Activated T-helper 1 cell treated with anti-CD3 and anti-CD28 coated beads, Interleukin-12 subunit alpha, Interleukin-12 subunit beta, Interleukin-2, Interleukin-4 antibody, amounts not matched to agents 30 ng/mL and 10 ng/mL and 1 ng/mL, durations not matched to agents 14 hours and 24 hours and 36 hours (primary cell): Measurements from ENCODE around the gene EXOC3. TPM values are rescaled to one million over a fixed set of nuclear protein-coding genes. Genes with fewer than 3 reads are reported as not detected.
"Not testable (repeated sequence)": the region's sequence is repeated elsewhere in the genome, so short reads cannot be mapped to it uniquely, and the experiment has no call there.

Experiments used
- DNase-seq: peaks from one replicate; pipeline ENCODE4 v3.0.0; 2021; ENCODE audit warnings: low spot score
- H3K27ac Mint-ChIP-seq: one replicate; pipeline ENCODE4 v1.8.0; 2021; ENCODE audit warnings: mild to moderate bottlenecking, mixed read lengths
- H3K27me3 Mint-ChIP-seq: one replicate; pipeline ENCODE4 v1.8.0; 2022; ENCODE audit warnings: mild to moderate bottlenecking, moderate library complexity, mixed read lengths; ENCODE audit not compliant: insufficient read depth
- H3K36me3 Mint-ChIP-seq: one replicate; pipeline ENCODE4 v1.8.0; 2021; ENCODE audit warnings: low read depth, mixed read lengths
- H3K4me1 Mint-ChIP-seq: one replicate; pipeline ENCODE4 v1.8.0; 2021; ENCODE audit warnings: low read depth, mixed read lengths
- H3K4me3 Mint-ChIP-seq: one replicate; pipeline ENCODE4 v1.8.0; 2021; ENCODE audit warnings: mild to moderate bottlenecking, moderate library complexity, mixed read lengths
- H3K9me3 Mint-ChIP-seq: one replicate; pipeline ENCODE4 v1.8.0; 2021; ENCODE audit warnings: mixed read lengths
- intact Hi-C: fragments of 100-400 bp; cut with micrococcal nuclease; formaldehyde crosslinking; loops from one replicate; pipeline ENCODE4 v1.15.1; 2024
- total RNA-seq: library from RNA; stranded (reverse); gene quantifications from 2 replicates; pipeline ENCODE4 v1.2.3, GENCODE V29; 2022

EXOC3 gene
- total RNA-seq, 1 donor from 2014 or later: 59.6 TPM

DNA sequence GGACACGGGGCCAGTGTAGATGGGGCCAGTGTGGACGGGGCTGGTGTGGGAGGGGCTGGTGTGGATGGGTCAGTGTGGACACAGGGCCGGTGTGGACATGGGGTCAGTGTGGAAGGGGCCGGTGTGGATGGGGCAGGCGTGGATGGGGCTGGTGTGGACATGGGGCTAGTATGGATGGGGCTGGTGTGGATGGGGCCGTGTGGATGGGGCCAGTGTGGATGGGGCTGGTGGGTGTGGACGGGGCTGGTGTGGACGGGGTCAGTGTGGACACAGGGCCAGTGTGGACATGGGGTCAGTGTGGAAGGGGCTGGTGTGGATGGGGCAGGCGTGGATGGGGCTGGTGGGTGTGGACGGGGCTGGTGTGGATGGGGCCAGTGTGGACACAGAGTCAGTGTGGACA, 57.5 kb downstream of the EXOC3 start:
- no peaks in the 10 kb centered on the region for H3K9me3 Mint-ChIP-seq
- intact Hi-C loops: no loop called here
- no peaks in the 10 kb centered on the region for H3K27me3 Mint-ChIP-seq
- H3K27ac Mint-ChIP-seq: no peak overlapping the region
- no peak for DNase-seq
- H3K4me3 Mint-ChIP-seq: no peak overlapping the region
- no peaks in the 10 kb centered on the region for H3K4me1 Mint-ChIP-seq
- no peaks in the 10 kb centered on the region for H3K36me3 Mint-ChIP-seq

DNA sequence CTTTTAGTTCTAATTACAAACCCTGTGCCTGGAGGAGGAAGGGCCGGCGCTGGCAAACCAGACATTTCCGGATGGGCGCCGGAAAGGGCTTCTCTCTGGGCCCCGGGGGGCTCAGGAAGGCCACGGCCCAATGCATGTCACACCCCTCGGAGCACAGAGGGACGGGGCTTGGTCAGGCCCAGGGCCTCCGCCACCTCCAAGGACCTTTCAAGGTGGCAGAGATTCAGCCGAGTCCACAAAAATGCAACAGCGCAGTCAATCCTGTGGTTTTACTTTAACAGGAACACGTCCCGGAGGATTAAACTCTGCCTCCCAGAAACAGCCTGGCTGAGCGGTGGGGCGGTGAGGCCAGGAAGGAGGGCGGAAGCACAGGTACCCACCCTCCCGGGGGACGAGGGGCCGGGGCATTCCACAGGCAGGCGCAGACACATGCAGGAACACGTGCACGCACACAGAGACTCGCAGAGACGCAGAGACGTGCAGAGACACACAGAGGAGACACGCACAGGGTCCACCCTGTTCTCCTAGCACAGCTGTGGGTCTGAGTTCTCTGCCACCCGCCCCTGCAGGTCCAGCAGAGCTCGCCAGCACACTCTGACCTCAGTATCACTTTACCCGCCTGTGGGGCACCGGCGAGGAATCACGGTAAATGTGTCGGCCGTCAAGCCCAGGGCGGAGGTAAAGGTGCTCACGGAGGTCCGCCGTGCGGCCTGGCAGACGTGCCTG, 58.3 kb downstream of the EXOC3 start:
- H3K27me3 Mint-ChIP-seq: no peaks in the 10 kb centered on the region
- DNase-seq: no peak
- intact Hi-C loops: no loop called here
- no peak overlapping the region for H3K27ac Mint-ChIP-seq
- H3K4me1 Mint-ChIP-seq: no peaks in the 10 kb centered on the region
- H3K9me3 Mint-ChIP-seq: no peaks in the 10 kb centered on the region
- H3K36me3 Mint-ChIP-seq: no peaks in the 10 kb centered on the region
- H3K4me3 Mint-ChIP-seq: no peak overlapping the region

DNA sequence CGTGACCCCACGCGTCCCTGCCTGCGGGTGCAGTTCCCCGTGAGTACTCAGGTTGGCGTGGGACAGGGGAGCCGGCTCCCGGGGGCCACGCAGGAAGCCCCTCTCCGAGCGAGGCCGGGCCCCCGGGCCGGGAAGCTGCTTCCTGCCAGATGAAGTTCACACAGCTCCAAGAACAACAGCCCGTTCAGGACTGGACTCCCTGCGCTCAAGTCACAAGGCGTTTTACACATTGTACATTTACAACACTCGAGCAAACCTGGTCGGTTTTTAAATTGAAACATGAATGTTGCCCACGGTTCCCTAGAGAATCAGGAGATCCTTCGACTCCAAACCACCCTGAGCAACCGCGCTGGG, 58.8 kb downstream of the EXOC3 start:
- no peak for DNase-seq
- intact Hi-C loops: no loop called here
- no peak overlapping the region for H3K27ac Mint-ChIP-seq
- no peaks in the 10 kb centered on the region for H3K9me3 Mint-ChIP-seq
- no peaks in the 10 kb centered on the region for H3K36me3 Mint-ChIP-seq
- H3K4me1 Mint-ChIP-seq: no peaks in the 10 kb centered on the region
- H3K4me3 Mint-ChIP-seq: no peak overlapping the region
- no peaks in the 10 kb centered on the region for H3K27me3 Mint-ChIP-seq

DNA sequence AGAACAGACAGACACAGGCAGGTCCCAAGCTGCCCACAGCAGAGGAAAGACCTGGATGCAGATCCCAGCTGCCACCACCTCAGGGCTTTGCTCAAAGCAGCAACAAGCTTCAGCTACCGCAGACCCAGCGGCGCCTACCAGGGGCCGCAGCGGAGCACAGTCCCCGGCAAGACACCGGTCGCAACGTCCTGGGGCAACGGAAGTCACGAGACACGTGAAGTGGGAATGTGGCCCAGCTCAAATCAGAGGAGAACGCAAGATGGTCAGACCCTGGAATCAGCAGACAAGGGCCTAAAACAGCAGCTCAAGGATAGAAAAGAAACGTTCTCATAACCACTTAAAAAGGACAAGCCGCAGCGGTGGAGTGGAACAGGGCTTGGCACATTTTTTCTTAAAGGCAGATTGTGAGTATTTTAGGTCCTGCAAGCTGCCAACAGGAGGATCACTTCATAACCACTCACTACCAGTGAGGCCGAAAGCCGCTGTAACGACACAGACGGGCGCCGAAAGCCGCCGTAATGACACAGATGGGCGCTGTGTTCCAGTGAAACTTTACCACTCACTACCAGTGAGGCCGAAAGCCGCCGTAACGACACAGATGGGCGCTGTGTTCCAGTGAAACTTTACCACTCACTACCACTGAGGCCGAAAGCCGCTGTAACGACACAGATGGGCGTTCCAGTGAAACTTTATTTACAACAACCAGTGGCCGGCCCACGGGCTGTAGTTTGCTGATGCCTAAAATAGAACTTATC, 59.5 kb downstream of the EXOC3 start:
- Mint-ChIP-seq H3K4me1 (no peaks in the 10 kb centered on the region), H3K36me3 (no peaks in the 10 kb centered on the region), H3K4me3 (no peak overlapping the region), H3K27ac (no peak overlapping the region), H3K27me3 (no peaks in the 10 kb centered on the region), H3K9me3 (no peaks in the 10 kb centered on the region)
- intact Hi-C loops: no loop called here
- no peak for DNase-seq

DNA sequence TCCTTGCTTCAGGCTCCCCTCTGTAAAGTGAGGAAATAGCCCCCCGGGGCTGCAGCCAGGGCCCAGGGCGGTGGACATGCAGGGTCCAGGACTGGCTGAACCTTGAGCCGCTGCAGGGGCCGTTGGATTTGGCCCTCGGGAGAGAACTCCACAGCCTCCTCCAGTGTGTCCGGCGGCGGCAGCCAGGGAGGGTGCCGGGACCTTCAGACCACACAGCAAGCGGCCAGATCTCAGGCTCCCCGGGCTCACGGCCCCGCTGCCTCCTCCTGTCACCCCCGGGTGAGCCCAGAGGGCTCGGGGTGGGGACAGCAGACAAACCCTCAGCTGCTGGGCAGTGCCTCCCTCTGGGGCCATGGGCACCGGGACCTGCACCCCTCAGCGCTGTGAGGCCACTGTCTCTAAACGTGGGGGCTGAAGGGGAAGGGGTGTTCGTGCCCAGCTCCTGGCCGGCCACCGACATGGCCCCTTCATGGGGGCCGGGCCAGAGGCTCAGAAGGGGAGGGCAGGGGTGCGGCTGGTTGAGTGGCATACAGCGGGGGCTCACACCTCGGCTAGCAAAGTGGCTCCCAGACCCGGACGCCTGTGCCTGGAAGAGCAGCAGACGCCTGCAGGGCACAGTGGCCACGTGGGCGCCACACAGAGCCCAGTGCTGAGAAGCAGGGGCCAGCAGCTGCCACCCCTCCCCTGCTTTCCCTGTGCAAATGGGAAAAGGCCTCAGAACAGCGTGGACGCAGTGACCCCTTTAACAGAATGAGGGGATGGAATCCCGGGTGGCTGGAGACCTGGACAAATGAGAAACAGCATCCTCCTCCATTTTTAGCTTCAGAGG, 61.6 kb downstream of the EXOC3 start:
- Mint-ChIP-seq H3K4me3 (no peak overlapping the region), H3K4me1 (no peaks in the 10 kb centered on the region), H3K27ac (no peak overlapping the region), H3K9me3 (no peaks in the 10 kb centered on the region), H3K36me3 (no peaks in the 10 kb centered on the region), H3K27me3 (no peaks in the 10 kb centered on the region)
- intact Hi-C loops: no loop called here
- DNase-seq: no peak

DNA sequence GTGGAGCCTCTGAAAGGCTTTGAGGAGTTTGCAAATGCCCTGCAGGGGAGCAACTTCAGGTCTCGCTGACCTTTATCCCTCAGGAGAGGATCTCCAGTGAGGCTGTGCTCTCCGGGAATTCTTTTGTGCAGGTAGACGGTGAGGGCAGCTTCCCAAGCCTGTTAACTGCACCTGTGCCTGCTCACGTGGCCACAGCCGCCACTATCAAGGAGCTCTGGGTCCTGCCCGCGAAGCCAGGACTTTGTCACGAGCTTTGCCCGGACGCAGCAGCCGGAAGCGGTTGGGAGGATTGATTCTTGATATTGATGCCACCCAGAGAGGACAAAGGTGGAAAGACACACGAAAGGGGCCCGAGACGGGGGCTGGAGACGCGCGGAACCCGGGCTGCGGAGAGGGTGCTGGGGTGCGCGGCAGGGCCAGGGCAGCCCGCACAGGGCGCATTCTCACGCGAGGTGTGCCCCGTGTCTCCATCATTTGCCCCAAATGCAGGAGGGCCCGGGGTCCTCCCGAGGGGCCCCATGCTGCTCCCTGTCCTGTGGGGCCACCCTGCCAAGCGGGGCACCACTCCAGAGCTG, 63.1 kb downstream of the EXOC3 start:
- H3K27me3 Mint-ChIP-seq: no peaks in the 10 kb centered on the region

DNA sequence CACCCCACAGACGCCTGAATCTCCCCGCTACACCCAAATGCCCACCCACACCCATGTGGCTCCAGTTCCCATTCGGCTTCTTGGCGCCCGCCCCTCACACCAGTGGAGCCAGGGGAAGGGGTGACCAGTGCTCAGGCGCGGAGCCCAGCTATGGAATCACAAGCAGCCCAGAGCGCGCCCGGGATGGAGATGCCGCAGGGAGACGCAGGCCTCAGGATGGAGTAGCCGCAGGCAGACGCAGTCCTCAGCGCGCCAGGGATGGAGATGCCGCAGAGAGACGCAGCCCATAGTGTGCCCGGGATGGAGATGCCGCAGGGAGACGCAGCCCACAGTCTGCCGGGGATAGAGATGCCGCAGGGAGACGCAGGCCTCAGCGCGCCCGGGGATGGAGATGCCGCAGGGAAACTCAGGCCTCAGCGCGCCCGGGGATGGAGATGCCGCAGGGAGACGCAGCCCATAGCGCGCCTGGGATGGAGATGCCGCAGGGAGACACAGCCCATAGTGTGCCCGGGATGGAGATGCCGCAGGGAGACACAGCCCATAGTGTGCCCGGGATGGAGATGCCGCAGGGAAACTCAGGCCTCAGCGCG, 65.1 kb downstream of the EXOC3 start:
- H3K27ac Mint-ChIP-seq, H3K4me1 Mint-ChIP-seq, intact Hi-C loops: not testable (repeated sequence)

More for the DNA sequence above, 63.1 kb downstream of the EXOC3 start:
- H3K4me1 Mint-ChIP-seq: no peaks in the 10 kb centered on the region
- no peak for DNase-seq
- no peaks in the 10 kb centered on the region for H3K9me3 Mint-ChIP-seq
- no peak overlapping the region for H3K4me3 Mint-ChIP-seq
- no peaks in the 10 kb centered on the region for H3K36me3 Mint-ChIP-seq
- intact Hi-C loops: no loop called here
- H3K27ac Mint-ChIP-seq: no peak overlapping the region

DNA sequence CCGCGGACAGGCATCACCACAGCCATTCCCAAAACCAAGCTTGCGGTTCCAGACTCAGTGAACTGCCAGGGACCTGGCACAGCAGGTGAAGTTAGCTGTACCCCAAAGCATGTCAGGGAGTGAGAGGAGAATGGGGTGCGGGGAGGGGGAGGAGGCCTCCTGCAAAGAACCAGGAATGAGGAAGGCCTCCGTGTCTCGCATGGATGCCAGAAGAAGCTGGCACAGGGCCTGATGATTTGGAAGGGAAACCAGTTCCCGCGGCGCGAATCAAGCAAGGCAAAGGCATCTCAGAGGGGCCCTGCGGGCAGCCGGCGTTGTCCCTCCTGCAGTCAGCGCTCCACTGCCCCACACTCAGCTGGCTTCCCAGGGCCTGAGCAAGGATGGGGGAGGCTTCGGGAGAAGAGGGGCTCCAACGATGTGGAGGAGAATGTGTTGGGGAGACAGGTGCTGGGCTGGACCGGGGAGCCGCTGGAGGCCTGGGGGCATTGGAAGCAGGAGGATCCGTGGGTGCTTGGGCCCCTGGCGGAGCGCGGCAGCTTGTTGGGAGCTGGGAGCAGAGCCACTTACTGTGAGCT, 66.7 kb downstream of the EXOC3 start:
- no peak overlapping the region for H3K4me3 Mint-ChIP-seq
- H3K36me3 Mint-ChIP-seq: no peaks in the 10 kb centered on the region
- DNase-seq: no peak
- H3K9me3 Mint-ChIP-seq: no peaks in the 10 kb centered on the region
- H3K4me1 Mint-ChIP-seq: no peaks in the 10 kb centered on the region
- no peaks in the 10 kb centered on the region for H3K27me3 Mint-ChIP-seq
- no peak overlapping the region for H3K27ac Mint-ChIP-seq
- intact Hi-C loops: no loop called here

More for the DNA sequence above, 65.1 kb downstream of the EXOC3 start:
- not testable (repeated sequence) for H3K9me3 Mint-ChIP-seq, H3K27me3 Mint-ChIP-seq, DNase-seq, H3K4me3 Mint-ChIP-seq, H3K36me3 Mint-ChIP-seq

DNA sequence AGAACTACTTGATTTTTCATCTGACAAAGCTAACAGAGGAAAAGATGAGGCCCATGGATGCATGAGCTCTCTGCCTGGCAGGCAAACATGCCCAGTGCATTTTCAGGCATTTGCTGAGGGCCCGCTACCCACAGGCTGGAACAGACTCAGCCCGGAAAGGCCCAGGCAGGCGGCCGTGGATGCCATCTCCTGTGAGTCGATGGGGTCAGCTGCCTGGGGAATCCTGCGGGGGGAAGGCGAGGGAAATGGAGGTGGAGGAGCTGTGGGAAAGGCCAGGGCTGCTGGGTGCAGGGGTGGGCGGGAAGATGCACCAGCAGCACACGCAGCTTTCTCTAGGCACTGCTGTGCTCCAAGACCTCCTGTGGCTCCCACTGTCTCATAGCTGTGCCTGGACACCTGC, 67.5 kb downstream of the EXOC3 start:
- intact Hi-C loops: no loop called here
- no peaks in the 10 kb centered on the region for H3K36me3 Mint-ChIP-seq
- DNase-seq: no peak
- no peak overlapping the region for H3K27ac Mint-ChIP-seq
- no peaks in the 10 kb centered on the region for H3K4me1 Mint-ChIP-seq
- H3K27me3 Mint-ChIP-seq: peaks cover 3% of the 10 kb centered on the region
- no peaks in the 10 kb centered on the region for H3K9me3 Mint-ChIP-seq
- H3K4me3 Mint-ChIP-seq: no peak overlapping the region

DNA sequence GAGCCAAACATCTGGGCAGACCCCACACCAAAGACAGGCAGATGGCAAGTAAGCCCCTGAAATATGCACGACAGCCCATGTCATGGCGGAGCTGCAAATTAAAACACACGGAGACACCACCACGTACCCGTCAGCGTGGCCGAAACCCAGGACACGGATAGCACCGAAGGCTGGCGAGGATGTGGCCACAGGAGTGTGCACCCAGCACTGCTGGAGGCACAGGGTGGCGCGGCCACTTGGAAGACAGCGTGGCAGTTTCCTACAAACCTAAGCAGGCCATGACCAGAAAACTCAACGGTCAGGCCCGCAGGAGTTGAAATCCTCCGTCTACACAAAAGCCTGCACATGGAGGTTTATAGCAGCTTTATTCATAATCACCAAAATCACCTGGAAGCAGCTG, 68.5 kb downstream of the EXOC3 start:
- no peaks in the 10 kb centered on the region for H3K36me3 Mint-ChIP-seq
- no peaks in the 10 kb centered on the region for H3K4me1 Mint-ChIP-seq
- peaks cover 3% of the 10 kb centered on the region for H3K27me3 Mint-ChIP-seq
- intact Hi-C loops: no loop called here
- H3K9me3 Mint-ChIP-seq: no peaks in the 10 kb centered on the region
- DNase-seq: no peak
- H3K4me3 Mint-ChIP-seq: no peak overlapping the region
- H3K27ac Mint-ChIP-seq: no peak overlapping the region

DNA sequence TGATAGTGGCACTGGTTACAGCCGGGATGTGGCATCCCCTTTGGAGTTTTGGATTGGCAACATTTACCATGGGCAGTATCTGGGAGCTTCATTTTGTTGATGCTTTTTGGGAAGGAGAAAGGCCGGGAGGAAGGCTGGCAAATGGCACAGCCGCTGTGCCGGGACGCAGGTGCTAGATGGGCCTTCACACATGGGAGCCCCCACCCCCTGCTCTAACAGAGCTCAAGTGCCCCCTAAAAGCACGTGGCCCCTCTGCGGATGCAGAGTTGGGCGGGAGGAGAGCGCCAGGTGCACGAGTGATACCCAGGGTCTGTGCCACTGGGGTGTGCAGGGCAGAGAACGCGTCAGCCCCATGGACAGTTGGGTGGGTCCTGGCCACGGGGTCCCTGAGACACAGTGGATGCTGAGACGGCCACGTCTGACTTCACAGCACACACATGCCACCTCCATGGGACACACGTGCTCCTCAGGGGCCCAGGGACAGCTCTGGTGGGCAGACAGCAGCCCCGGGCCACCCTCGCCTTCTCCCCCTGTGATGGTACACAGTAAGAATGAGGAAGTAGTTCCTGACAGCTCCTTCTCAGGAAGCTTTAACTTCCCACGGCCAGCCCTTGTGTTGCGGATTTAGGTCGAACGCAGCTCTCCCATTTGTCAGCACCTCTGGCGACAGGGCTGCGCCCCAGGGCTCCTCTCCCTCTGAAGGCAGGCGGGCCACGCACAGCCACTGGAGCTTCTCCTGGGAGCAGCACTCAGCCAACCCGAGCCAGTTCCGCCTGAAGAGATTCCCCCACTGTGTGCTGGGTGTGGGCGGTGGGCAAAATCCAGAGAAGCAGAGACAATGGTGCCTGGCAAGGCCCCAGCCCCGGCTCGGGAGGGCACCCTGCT, 70.5 kb downstream of the EXOC3 start:
- no peaks in the 10 kb centered on the region for H3K4me1 Mint-ChIP-seq
- peaks cover 5% of the 10 kb centered on the region for H3K27me3 Mint-ChIP-seq
- H3K27ac Mint-ChIP-seq: no peak overlapping the region
- H3K36me3 Mint-ChIP-seq: no peaks in the 10 kb centered on the region
- no peaks in the 10 kb centered on the region for H3K9me3 Mint-ChIP-seq
- no peak for DNase-seq
- intact Hi-C loops: no loop called here
- H3K4me3 Mint-ChIP-seq: no peak overlapping the region

DNA sequence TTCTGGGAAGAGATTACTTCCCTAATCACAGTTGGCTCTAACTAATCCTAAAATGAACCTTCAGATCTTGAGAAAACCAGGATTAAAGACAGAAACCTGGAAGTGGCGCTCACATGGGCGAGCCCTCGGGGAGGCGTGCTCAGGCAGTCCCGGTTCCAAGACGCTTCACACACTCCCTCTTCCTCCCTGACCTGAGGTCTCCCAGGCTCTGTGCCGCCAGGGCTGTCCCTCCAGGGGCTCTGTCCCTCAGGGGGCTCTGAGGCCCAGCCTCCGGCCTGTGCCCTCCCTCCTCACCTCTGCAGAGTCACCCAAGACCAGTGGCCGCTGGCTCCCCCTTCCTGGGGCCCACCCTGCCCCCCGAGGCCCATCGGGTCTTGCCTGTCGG, 71.1 kb downstream of the EXOC3 start:
- H3K4me3 Mint-ChIP-seq: no peak overlapping the region
- H3K27ac Mint-ChIP-seq: no peak overlapping the region
- H3K36me3 Mint-ChIP-seq: no peaks in the 10 kb centered on the region
- H3K4me1 Mint-ChIP-seq: no peaks in the 10 kb centered on the region
- no peak for DNase-seq
- peaks cover 5% of the 10 kb centered on the region for H3K27me3 Mint-ChIP-seq
- H3K9me3 Mint-ChIP-seq: no peaks in the 10 kb centered on the region
- intact Hi-C loops: no loop called here
